Measurements from ENCODE around the gene MRPL11. TPM values are rescaled to one million over a fixed set of nuclear protein-coding genes. Genes with fewer than 3 reads are reported as not detected.

The MRPL11 gene
- polyA plus RNA-seq, 3 donors = 14.7 to 64.6 (median 59.6) TPM

GRCh38 chr11:66421492-66422205 lies 17.0 kb downstream of the MRPL11 start:
- 14% methylated on average over 37 of the region's 38 CpGs for WGBS (ENCODE audit: insufficient coverage)
- Mint-ChIP-seq H3K9me3 (peaks cover 8 to 22% (median 13%) of the 10 kb centered on the region in 7 donors), H3K4me1 (peaks cover 8% of the 10 kb centered on the region), H3K27ac (peak overlapping the region in 1 of 7 donors; percentile 45), H3K27me3 (ENCODE audit: low read depth in 3 of 3) (peaks cover 26 to 41% (median 35%) of the 10 kb centered on the region in 3 donors), H3K36me3 (peaks cover 0 to 5% of the 10 kb centered on the region in 2 donors), H3K4me3 (peak overlapping the region in 1 of 2 donors; percentile 36)
- Histone ChIP-seq H3K9me3 (replicated peaks in 1 of 2; ENCODE audit: control insufficient read depth in 1 of 2, insufficient read depth in 1 of 2, low read length in 2 of 2) (peaks cover 15% of the 10 kb centered on the region in 2 donors), H2AFZ (ENCODE audit: insufficient read depth, low read depth, low read length, poor library complexity, severe bottlenecking) (no peak overlapping the region), H3K36me3 (replicated peaks in 1 of 2; ENCODE audit: control insufficient read depth in 1 of 2, insufficient read depth in 2 of 2, low read length in 2 of 2) (no peaks in the 10 kb centered on the region), H3K9ac (ENCODE audit: insufficient read depth, low read length, poor library complexity, severe bottlenecking) (no peak overlapping the region), H3K4me1 (ENCODE audit: control insufficient read depth in 1 of 2, insufficient read depth in 2 of 2, low read length in 2 of 2) (no peaks in the 10 kb centered on the region), H3K27ac (ENCODE audit: low read depth in 1 of 2, low read length in 2 of 2) (no peak overlapping the region), H4K20me1 (ENCODE audit: insufficient read depth, low read length) (no peaks in the 10 kb centered on the region), H3K4me2 (replicated peaks; ENCODE audit: extremely low read depth, low read length, poor library complexity, severe bottlenecking) (no peak overlapping the region), H3K79me2 (ENCODE audit: insufficient read depth, low read length) (no peaks in the 10 kb centered on the region), H3K4me3 (replicated peaks in 1 of 3; ENCODE audit: low read depth in 2 of 3, low read length in 3 of 3) (no peak overlapping the region), H3K27me3 (ENCODE audit: control insufficient read depth in 2 of 2, insufficient read depth in 2 of 2, low read length in 2 of 2) (peaks cover 14 to 30% of the 10 kb centered on the region in 2 donors)
- DNase-seq = peak; percentile 63 to 76 (median 68)
- no peak for TF ChIP-seq CTCF (IDR thresholded peaks at IDR 0.05)
- intact Hi-C loops (cut with micrococcal nuclease) = no loop called here

DNA sequence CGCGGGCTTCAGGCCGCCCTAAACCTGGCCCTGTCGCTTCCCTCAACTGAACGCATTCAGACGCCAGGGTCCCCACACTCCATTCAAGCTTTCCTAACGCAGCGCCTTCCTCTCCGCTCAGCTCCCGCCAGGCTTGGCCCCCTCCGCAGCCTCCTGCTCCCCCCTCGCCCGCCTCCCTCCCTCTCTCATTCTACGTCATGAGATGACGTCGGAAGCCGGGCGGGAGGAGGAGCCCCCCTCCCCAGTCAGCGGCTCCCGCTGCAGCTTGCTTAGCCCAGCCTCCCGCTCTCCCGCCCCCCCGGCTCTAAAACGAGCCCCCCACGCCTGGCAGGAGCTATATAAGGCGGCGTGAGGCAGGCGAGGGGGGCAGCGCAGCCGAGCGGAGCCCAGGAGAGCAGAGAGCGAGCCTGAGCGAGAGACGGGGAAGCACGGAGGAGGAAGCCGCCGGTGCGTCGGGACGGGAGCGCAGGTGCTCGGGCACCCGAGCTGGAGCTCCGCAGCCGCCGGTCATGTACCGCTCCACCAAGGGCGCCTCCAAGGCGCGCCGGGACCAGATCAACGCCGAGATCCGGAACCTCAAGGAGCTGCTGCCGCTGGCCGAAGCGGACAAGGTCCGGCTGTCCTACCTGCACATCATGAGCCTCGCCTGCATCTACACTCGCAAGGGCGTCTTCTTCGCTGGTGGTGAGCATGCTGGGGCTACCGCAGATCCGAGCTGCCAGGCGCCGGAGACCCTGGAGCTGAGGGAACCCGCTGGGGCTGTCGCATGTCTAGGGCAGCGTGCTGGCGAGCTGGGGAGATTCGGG lies 17.8 kb downstream of the MRPL11 start, which contains the start of gene NPAS4:
NPAS4 (plus strand) TSS at position 365 of the 806 bp plus-strand sequence; CDS start at position 510, 145 bp downstream.
- intact Hi-C loops (cut with micrococcal nuclease) = no loop called here
- H3K9me3 Mint-ChIP-seq = peaks cover 8 to 22% (median 13%) of the 10 kb centered on the region in 7 donors
- no peak within 1 kb of the TSS for H3K27ac ChIP-seq (ENCODE audit: low read depth in 1 of 2, low read length in 2 of 2)
- H3K36me3 ChIP-seq (replicated peaks in 1 of 2; ENCODE audit: control insufficient read depth in 1 of 2, insufficient read depth in 2 of 2, low read length in 2 of 2) = no peaks in the 10 kb centered on the region
- peaks cover 28 to 39% (median 36%) of the 10 kb centered on the region in 3 donors for H3K27me3 Mint-ChIP-seq (ENCODE audit: low read depth in 3 of 3)
- no peak for TF ChIP-seq CTCF (IDR thresholded peaks at IDR 0.05)
- H3K4me1 ChIP-seq (ENCODE audit: control insufficient read depth in 1 of 2, insufficient read depth in 2 of 2, low read length in 2 of 2) = no peaks in the 10 kb centered on the region
- H4K20me1 ChIP-seq (ENCODE audit: insufficient read depth, low read length) = no peaks in the 10 kb centered on the region
- H3K36me3 Mint-ChIP-seq = peaks cover 0 to 5% of the 10 kb centered on the region in 2 donors
- 10% methylated on average over 60 of the region's 71 CpGs for WGBS (ENCODE audit: insufficient coverage)
- H3K4me3 ChIP-seq (replicated peaks in 1 of 3; ENCODE audit: low read depth in 2 of 3, low read length in 3 of 3) = no peak within 1 kb of the TSS
- H3K27me3 ChIP-seq (ENCODE audit: control insufficient read depth in 2 of 2, insufficient read depth in 2 of 2, low read length in 2 of 2) = peaks cover 14 to 31% of the 10 kb centered on the region in 2 donors
- no peak within 1 kb of the TSS for H2AFZ ChIP-seq (ENCODE audit: insufficient read depth, low read depth, low read length, poor library complexity, severe bottlenecking)
- peaks cover 8% of the 10 kb centered on the region for H3K4me1 Mint-ChIP-seq
- H3K79me2 ChIP-seq (ENCODE audit: insufficient read depth, low read length) = no peaks in the 10 kb centered on the region
- peak within 1 kb of the TSS in 1 of 2 donors; percentile 77 for H3K4me3 Mint-ChIP-seq
- peaks cover 15% of the 10 kb centered on the region in 2 donors for H3K9me3 ChIP-seq (replicated peaks in 1 of 2; ENCODE audit: control insufficient read depth in 1 of 2, insufficient read depth in 1 of 2, low read length in 2 of 2)
- no peak within 1 kb of the TSS for H3K4me2 ChIP-seq (replicated peaks; ENCODE audit: extremely low read depth, low read length, poor library complexity, severe bottlenecking)
- no peak for DNase-seq
- H3K9ac ChIP-seq (ENCODE audit: insufficient read depth, low read length, poor library complexity, severe bottlenecking) = no peak within 1 kb of the TSS
- no peak within 1 kb of the TSS for H3K27ac Mint-ChIP-seq

All from CD14-positive monocyte (primary cell).